Measurements from ENCODE around the gene PLAC1.

Gene PLAC1

DNA sequence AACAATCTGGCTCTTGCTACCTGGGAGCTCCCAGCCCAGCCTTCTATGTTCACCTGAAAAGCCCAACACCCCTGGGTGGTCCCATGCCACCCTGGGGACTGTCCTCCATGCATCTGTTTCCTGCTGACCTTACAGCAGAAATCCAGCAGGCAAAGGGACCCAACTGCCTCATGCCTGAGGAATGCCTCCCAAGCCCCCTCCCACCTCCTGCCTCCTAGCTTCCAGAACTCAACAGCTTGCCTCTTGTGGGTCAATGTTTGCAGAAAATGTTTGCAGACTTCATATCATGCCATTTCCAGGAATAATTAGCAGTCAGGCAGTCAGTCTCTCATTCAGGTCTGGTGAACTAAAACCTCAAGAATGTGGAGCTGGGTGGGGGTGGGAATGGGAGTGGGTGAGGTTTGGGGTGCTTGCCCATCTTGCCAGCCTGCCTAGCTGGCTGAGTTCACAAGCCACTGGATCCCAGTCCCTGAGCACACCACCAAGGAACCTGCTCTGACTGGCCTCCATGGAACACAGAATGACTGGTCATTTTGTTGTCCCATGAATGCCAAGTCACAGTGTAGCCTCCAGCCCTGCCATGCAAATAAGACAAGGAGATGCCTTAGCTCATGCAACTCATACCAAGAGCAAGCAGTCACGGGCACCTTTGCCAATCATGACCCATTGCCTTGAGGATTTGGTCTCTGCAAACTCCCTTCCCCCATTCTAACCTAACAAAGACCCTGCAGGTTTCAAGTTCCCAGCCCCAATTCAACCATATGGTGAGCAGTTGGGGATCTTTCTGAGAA lies 12.1 kb upstream of the PLAC1 start:
- DNase-seq (ENCODE audit: low read depth in 3 of 3), result no peak

DNA sequence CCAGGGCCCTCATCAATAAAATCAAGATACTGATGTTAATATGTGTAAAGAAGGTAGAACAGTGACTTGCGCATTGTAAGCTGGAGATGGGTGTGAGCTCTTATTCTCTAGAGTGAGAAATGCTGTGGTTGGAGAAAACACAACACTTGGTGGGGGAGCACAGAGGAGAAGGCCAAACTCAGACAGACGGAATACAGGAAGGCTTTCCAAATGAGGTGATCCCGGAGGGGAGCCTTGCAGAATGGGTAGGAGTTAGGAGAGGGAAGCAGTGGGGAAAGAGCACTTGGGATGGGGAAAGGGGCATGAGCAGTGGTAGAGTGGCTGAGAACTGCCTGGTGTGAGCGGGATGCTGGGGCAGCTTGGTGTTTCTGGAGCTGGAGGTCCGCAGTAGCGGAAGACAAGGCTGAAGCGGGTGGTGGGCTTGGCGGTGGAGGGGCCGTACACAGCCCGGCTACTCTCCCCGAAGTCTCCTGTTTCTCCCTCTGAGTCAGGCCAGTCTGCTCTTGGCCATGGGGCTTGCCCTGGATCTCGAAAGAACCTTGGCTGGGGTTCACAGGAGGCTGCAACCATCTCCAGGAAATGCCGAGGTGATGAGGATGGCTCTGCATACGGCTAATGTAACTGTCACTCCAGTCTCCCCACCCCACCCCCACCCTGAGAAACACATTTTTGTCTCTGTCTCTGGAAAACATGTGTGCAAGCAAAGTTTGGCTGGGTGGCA lies 11.3 kb upstream of the PLAC1 start:
- DNase-seq (ENCODE audit: low read depth in 3 of 3), result no peak

DNA sequence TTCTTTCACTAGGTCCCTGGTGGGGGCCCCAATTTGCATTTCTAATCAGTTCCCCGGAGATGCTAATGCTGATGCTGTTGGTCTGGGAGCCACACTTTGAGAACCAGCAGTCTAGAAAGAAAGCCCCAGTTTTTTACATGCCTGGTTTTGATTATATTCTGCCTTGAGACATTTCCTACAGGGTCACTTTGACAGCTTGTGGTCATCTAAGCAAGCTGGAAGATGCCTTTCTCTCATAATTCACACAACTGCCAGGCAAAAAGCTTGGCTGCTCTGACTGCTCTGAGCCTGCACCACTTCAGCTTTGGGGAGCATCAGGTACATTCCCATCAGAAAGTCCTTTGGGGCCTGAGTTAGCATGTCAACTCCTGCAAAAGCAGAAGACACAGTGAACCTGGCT lies 5.9 kb upstream of the PLAC1 start:
- no peak for DNase-seq (ENCODE audit: low read depth in 3 of 3)

- no peak for DNase-seq (ENCODE audit: low read depth in 3 of 3)
Observed at GRCh38 chrX:134661295-134661694, 3.0 kb upstream of the PLAC1 start.

DNA sequence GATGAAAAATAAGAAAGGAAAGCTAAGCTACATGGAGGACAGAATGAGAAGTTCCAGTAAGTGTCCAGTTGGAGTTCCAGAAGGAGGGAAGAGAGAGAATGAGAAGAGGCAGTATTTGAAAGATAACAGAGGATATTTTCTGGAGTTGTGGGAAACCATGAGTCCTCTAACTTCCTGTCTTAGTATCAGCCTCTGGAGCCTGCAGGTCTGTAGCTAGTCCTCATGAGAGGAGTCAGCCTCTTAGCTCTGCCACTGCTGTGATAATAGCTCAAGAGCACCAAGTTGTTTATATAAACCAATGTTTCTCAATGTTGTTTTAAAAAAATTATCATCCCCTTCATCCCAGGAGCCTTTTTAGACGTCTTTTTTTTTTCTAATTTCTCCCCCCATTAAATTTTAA lies 2.4 kb upstream of the PLAC1 start:
- no peak for DNase-seq (ENCODE audit: low read depth in 3 of 3)

- DNase-seq (ENCODE audit: low read depth in 3 of 3), result no peak
Observed at GRCh38 chrX:134659761-134660160, 1.5 kb upstream of the PLAC1 start.

DNA sequence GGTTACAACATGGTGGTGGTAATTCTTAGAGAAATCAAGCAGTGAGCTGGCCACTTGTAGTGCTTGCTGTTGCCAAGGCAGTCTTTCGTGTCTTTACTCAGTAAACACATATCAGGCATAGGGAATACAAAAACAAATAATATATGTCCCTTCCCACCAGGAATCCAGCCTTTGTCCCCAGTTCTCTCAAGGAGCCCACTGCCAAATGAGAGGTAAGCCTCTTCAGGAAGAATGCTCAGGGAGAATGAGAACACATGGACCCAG lies 421 bp upstream of the PLAC1 start:
- DNase-seq (ENCODE audit: low read depth in 3 of 3), result no peak

- peak in 1 of 3 experiments; percentile 35 for DNase-seq (ENCODE audit: low read depth in 3 of 3)
Observed at GRCh38 chrX:134654398-134655012, 3.8 kb downstream of the PLAC1 start.

- no peak for DNase-seq (ENCODE audit: low read depth in 3 of 3)
Observed at GRCh38 chrX:134653835-134654234, 4.4 kb downstream of the PLAC1 start.

DNA sequence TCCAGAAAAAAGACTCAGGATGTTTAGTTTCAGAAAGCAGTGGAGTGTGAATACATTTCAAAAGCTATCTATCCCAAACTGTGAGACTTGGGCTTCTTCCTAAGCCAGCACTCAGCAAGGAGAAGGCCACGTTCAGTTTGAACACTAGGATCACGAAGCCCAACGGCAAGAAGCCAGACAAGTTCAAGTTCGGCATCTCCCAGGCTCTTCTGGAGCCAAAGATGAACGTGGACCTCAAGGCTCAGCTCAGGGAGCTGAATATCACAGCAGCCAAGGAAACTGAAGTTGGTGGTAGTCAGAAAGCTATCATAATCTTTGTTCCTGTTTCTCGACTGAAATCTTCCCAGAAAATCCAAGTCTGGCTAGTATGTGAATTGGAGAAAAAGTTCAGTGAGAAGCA lies 7.6 kb downstream of the PLAC1 start:
- no peak for DNase-seq (ENCODE audit: low read depth in 3 of 3)

DNA sequence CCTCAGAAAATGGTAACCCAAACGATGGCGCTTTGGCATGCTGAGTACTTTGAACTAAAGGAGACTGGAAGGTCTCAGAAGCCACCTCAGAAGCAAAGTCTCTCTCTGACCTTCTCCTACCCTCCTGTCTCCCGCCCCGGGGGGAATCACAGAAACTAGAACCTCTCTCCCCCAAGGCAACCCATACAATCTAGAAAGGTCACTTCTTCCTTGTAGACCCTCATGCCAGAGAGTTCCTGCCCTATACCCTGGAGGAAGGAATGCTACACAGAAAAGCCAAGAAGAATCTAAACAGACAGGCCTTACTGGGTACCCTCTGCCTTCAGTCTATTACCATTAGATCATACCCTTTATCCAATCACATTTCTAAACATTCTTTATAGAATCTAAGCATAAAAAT lies 8.5 kb downstream of the PLAC1 start:
- no peak for DNase-seq (ENCODE audit: low read depth in 3 of 3)

DNA sequence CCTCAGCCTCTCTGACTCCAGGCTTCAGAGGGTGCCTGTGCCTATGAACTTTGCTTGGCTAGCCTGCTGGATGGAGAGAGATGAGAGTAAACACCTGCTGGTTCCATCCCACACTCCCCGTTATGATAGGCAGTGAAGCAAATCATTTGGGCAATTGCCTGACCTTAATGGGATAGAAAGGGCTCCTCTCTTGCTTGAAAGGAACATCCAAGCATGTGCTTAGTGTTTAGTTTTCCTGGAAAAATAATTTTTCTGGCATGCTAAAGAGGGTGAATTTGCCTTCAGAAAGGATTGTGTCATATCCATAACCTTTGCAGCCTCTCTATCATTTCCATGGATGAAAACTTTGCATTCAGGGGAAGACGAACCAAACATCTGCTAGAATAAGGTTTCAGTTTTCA lies 10.8 kb downstream of the PLAC1 start:
- DNase-seq (ENCODE audit: low read depth in 3 of 3), result no peak

- no peak for DNase-seq (ENCODE audit: low read depth in 3 of 3)
Observed at GRCh38 chrX:134646691-134647090, 11.6 kb downstream of the PLAC1 start.

- DNase-seq (ENCODE audit: low read depth in 3 of 3), result no peak
Observed at GRCh38 chrX:134645936-134646543, 12.2 kb downstream of the PLAC1 start.

DNA sequence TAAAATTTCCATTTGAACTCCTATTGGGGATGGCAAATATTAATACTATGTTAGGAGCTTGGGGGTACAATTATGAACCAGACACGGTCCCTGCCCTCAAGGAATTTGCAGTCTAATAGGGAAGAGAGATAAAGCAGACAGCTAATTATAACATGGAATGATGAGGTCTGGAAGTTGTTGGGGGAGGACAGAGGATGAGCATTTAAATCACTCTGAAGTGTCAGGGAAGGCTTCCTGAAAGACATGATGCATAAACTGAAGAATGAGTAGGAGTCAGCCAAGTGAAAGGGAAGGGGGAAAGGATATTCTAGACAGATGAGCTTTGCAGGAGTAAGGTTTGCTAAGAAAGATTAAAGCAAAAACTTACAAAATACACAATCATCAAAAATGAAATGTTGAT lies 15.9 kb downstream of the PLAC1 start:
- DNase-seq (ENCODE audit: low read depth in 3 of 3), result no peak

DNA sequence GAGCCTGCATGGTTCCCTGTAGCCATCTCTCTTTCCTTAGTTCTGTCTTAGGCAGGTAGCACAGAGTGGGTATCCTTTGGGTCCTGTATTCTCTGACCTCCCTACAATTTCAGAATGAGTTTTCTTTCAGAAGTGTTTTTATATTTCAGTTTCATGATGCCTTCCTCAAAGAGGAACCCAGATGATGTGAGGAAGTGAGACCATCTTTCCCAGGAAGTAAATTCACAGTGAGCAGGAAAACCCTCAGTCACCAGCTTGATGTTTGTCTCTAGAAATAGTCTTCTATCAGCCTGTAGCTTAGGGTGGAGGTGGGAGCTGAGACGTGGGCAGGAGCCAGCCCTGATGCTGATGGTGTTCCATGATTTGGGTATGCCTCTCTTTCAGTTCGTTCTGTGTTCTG lies 16.9 kb downstream of the PLAC1 start:
- DNase-seq (ENCODE audit: low read depth in 3 of 3), result no peak

DNA sequence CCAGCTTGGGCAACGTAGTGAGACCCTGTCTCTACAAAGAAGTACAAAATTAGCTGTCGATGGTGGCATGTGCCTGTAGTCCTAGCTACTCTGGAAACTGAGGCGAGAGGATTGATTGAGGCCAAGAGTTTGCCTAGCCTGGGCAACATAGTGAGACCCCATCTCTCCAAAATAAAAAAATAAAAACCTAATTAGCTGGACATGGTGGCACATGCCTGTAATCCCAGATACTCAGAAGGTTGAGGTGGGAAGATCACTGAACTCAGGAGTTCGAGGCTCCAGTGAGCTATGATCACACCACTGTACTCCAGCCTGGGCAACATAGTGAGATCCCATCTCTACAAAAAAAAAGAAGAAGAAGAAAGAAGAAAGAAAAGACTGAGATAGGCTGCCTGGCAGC lies 17.4 kb downstream of the PLAC1 start:
- no peak for DNase-seq (ENCODE audit: low read depth in 3 of 3)

DNA sequence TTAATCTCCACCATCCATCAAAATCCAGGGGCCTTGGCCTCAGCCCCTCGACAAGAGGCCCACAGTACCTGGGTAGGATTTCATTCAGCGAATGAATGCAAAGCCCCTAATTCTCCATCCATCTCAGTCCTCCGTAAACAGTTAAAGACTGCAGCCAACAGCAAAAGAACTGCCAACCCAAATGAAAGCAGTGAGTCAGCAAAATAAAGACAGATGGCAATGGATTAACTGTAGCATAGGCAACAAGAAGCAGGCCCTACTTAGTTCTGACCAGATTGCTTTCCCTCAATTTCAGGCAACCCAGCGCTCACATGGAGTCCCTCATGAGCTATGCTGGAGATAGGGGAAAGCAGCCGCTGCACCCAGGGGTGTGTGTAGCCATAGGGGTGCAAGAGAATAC lies 21.4 kb downstream of the PLAC1 start:
- no peak for DNase-seq (ENCODE audit: low read depth in 3 of 3)

DNA sequence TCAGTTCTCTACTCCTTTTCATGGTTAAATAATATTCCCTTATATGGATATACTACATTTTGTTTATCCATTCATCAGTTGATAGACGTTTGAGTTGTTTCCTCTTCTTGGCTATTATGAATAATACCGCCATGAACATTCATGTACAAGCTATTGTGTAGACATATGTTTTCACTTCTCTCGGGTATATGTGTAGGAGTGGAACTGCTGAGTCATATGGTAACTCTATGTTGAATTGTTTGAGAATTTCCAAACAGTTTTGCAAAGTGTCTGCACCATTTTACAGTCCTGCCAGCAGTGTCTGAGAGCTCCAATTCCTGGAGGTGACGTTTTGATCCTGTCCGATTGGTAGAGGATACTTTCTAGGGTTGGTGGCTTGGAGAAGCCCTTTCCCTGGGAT lies 23.6 kb downstream of the PLAC1 start:
- no peak for DNase-seq (ENCODE audit: low read depth in 3 of 3)

DNA sequence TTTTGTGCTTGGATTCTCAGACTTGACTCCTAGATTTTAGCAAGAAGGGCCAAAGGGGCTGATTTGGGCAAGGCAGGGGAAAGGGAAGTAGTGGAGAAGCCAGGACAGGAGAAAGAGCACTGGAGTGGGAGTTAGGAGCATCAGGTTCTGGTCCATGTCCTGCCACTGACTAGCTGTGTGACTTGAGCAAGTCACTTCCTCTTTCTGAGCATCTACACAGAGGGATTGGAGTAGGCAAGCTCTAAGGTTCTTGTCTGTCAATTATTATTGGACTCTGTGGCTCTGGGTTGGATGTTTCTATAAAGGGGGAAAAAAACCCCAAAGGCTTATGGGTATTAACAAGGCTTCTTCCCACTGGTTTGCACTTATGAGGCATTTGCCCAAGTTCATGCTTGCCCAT lies 24.4 kb downstream of the PLAC1 start:
- no peak for DNase-seq (ENCODE audit: low read depth in 3 of 3)

- DNase-seq (ENCODE audit: low read depth in 3 of 3), result no peak
Observed at GRCh38 chrX:134633394-134633793, 24.9 kb downstream of the PLAC1 start.

- no peak for DNase-seq (ENCODE audit: low read depth in 3 of 3)
Observed at GRCh38 chrX:134632355-134632754, 25.9 kb downstream of the PLAC1 start.

Measured in stimulated activated CD4-positive, alpha-beta T cell treated with anti-CD3 and anti-CD28 coated beads, TNF-alpha, amount 100 ng/mL, for 24 hours (primary cell).